HG03280 (cell line): ENCODE measurements around the gene EPS8.

ENCODE experiments used
- ATAC-seq: cut with Tn5 transposase; IDR thresholded peaks from one replicate; pipeline ENCODE4 v1.9.1; 2021; ENCODE audit warnings: mild to moderate bottlenecking, moderate library complexity; ENCODE audit not compliant: unreplicated experiment

Gene EPS8

DNA sequence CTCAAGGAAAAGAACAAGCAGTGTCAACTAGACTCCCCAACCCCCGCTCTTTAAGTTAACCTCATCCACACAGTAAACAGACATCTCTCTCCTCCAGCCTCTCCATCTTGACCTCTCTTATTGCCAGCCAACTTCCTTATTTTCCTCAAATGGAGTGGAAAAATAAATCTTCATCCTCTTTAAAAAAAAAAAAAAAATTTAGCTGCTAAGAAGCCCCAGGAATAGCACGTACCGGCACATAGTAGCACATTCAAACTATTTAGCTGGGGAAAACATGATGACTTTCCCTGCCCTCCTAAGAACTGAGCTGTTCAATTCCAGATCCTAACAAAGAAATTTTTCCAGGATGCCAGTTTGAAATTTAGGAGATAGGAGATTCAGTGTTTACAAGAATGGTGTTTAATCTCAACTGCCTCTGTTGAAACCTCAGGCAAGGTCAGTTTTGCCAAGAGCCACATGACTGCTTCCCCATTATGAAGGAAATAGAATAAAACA is 90.8 kb downstream of the EPS8 start:
- ATAC-seq, result no peak

DNA sequence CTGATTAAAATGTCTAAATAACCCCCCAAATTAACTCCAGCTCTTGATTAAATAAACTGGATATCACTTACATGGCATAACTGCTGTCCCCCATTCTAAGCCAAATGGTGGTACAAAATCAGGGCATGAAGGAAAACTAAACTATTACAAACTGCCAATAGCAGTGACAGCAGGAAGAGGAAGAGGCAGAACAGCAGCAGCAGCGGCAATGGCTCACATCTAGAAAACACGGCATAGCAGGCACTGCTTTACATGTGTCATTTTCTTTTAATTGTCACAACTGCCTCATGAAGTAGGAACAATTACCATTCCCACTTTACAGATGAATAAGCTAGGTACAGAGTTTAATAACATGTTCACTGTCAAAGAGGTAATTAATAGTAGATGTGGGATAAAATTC is 92.0 kb downstream of the EPS8 start:
- ATAC-seq, result no peak

DNA sequence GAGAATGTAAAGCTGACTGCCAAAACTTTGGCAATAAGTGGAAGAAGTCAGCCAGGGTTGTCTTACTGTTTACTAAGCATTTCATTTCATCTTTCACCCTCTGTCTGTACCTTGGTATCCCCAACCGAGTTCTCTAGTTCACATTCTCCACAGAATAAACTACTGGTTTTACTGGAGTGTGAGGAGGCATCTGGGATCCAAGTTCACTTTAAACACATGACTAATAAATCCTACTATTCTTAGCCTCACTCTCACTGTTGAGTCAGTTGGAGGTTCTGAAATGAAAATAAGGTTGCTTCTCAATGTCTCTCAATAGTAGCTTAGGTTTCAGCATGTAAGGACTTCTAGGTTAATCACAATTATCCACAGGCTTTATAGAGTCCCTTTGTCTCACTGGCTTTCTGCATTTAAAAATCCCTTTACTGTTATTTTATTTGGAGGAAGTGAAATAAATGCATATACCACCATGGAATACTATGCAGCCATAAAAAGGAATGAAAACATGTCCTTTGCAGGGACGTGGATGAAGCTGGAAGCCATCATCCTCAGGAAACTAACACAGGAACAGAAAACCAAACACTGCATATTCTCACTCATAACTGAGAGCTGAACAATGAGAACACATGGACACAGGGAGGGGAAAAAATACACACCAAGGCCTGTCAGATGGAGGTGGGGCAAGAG is 95.8 kb downstream of the EPS8 start:
- no peak for ATAC-seq

DNA sequence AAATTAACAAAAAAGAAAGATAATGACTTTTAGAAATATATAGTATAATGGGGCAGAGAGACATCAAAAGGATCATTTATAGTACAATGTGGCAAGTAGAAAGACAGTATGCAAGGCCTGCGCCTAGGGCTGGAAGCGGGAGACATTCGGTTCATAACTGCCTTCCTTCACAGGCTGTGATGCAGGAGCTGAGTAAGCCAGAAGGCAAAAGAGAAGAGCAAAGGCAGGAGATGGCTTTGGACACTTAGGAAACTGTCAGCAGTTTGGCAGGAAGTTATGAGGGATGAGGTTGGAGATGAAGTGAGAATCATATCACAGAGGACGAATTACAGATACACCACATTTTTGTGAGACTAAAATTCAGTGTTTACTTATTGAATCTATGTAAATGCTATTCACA is 97.8 kb downstream of the EPS8 start:
- no peak for ATAC-seq

DNA sequence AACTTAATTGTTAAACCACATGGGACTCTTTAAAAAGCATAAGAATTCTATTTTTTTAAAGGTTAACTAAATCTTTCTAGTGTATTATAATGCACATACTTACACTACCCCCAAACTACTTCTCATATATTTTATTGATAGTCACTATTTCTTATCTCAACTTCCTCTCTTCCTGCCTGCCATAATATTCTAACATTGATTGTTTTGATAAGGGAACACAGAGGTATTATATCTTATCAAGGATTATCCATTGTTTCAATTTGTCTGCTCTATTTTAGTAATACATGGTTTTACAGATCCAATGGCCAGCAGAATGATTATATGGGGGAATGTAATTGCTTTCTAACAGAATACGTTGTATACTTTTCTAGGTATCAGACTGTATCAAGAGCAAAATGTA is 98.9 kb downstream of the EPS8 start:
- ATAC-seq, result no peak

DNA sequence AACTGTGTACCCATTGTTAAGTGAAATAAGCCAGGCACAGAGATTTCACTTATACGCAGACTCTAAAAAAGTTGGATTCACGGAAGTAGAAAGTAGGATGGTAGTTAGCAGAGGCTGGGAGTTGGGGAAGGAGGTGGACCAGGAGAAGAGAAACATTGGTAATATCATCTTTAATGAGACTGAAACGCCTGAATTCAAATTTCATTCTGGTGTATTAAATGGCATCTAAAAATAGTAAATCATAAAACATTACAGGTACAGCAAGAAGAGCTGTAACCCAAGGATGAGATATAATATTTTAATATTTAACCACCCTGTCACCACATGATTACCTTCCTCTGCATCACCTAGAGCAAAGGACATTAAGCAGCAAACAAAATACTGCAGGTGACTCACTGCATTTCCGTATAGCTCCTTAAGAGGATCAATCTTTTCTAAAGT is 99.4 kb downstream of the EPS8 start:
- no peak for ATAC-seq

DNA sequence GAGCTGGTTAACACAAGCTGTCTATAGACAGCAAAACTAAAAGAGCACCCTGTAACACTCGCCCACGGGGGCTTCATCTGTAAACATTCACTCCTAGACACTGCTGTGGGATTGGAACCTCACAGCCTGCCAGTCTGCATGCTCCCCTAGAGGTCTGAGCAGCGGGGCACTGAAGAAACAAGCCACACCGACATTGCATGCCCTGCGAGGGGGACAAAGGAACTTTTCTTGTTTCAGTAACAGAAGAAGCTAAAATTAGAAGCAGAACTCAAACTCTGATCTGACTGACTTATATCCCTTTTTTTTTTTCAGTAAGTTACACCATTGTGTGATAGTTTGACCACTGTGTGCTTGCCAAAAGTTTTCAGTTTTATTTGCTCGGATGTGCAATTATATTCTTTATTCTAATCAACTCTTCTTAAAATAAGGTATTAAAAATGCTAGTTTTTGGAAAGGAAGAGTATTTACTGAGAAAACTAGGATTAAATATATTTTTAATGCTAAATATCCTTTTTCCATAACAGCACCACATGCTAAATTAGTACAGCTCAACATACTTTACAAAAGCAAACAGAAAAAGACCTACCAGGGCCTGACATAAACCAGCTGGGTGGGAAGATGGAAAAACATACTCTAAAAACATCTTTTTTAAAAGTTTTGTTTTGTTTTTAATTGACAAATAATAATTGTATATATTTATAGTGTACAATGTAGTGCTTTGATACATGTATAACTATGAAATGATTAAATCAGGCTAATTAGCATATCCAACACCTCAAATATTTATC is 100.2 kb downstream of the EPS8 start:
- peak; percentile 24 for ATAC-seq

DNA sequence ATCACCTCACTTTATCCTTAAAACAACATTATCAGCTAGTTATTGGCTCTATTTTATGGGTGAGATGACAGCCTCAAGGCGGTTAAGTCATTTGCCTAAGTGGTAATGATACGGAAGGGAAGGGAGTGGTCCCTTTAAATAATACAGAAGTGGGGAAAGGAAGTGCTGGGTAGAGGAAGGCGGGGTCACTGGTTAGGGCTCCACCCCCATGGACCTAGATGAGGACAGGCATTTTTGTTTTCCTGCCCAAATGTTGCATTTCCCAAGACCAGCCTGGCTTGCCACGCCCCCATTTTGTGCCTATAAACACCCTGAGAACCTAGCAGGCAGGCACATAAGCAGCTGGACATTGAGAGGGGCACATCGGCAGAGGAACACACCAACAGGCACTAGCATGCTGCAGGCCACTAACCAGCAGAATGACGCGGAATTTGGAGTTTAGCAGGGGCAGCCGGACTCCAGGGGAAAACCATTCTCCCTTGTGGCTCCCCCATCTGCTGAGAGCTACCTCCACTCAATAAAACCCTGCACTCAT is 100.9 kb downstream of the EPS8 start:
- ATAC-seq, result peak; percentile 72

DNA sequence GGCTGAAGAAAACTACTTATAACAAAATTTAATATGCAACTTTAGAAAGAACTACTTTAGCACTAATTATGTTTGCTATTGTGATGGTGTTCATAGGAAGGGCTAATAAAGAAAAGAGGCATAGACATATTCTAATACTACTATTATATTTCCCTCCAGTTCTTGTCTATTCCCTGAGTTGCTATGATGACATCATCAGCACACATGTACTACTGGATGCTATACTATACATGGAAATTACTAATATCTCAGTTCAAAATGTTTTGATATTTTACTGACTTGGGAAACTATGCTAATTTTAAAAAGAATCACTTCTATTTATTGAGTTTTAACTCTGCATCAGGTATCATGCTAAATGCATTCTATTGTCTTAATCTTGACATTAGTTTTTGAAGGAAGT is 101.6 kb downstream of the EPS8 start:
- no peak for ATAC-seq

GRCh38 chr12:15684896-15685658 is 104.1 kb downstream of the EPS8 start:
- ATAC-seq, result no peak

DNA sequence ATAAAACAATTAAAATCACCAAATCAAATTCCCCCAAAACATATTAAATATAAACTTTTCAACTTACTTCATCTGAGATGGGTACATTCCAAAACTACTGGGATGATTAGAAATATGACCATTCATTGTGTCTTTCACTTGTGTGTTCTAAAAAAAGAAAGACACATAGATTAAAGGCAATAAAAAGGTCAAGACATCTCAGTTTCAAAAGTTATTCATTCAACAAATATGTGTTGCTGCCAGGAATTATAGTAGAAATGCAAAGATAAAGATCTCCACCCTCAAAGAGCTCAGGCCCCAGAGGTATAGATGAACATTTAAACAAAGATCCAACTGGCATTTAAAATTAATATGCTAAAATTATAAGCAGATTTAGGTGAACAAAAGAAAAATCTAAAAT is 106.4 kb downstream of the EPS8 start:
- ATAC-seq, result no peak

- ATAC-seq, result no peak
Measured at GRCh38 chr12:15679151-15679550, 110.0 kb downstream of the EPS8 start.

GRCh38 chr12:15677726-15678201 is 111.4 kb downstream of the EPS8 start:
- no peak for ATAC-seq

DNA sequence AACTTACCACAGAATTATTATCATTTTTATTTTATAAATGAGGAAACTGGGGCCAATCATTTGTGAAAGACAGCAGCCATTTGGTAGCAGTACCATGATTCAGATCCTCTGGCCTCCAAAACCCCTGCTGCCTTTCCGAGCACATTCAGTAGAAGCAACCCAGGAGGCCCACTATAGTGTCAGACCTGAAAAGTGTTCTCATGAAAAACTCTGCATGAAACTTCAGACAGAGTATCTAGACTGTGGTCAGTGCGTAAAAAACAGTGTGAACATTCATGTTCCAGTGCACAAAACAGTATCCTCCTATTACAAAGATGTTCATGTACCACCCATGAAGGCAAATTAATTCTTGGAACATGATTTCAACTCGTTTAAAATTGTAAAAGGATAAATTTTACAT is 112.0 kb downstream of the EPS8 start:
- no peak for ATAC-seq

- ATAC-seq, result no peak
Measured at GRCh38 chr12:15672671-15673270, 116.4 kb downstream of the EPS8 start.

DNA sequence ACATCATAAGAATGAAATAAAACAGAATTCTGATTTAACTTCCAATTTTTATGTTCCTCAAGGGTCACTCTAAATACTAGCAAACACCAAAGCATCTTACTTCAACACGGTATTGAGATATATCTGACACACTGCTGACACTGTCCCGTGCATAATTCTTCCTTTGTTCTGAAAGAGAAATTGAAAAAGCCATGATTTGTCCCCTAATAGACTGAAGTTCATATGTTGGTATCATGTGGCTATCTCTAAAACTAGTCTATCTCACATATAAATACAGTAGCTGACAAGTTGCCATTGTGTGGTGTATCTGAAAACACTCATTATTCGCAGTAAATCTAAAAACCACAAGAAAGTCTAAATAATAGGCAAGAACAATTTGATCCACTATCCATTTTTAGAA is 118.4 kb downstream of the EPS8 start:
- no peak for ATAC-seq

- ATAC-seq, result no peak
Measured at GRCh38 chr12:15669256-15669948, 119.8 kb downstream of the EPS8 start.

- no peak for ATAC-seq
Measured at GRCh38 chr12:15664491-15664890, 124.7 kb downstream of the EPS8 start.

DNA sequence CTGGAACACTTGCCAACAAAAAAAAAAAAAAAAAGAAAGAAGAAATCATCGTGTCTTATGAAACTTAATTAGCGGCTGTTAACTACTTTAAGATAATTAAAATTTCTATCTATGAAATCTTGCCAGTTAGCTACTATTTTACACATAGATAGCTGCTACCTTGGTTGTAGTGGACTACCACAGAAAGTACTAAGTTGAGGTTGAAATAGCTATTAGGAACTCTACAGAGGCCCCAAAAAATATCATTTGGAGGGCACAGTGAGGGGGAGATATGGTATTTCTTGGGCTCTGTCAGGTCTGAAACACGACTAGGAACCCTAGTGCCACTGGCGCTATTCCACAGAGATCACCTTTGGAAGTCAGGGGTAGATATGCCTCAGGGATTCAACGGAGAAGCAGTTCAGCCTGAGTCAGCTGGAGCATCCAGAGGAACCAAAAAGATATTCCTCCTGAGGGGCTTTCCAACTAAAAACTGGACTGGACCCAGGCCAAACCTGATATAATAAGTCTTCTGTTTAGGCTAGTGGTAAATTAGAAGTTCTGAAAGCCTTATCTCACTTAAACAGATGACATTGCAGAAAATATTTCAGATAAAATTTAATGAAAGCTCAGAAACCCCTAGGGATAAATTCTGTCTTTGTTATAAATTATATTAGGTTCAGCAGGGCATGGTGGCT is 126.1 kb downstream of the EPS8 start:
- ATAC-seq, result no peak
